RCC 7860 (cell line): ENCODE data around the gene SLC66A3.

Experiments
- DNase-seq: peaks from one replicate; pipeline ENCODE4 v3.0.0-alpha.2; 2015; ENCODE audit warnings: low spot score
- FAIRE-seq: peaks from 2 replicates; lab custom pipeline; 2012; peaks lifted over from hg19 to GRCh38; lab: Jason Lieb, UNC

SLC66A3 gene

DNA sequence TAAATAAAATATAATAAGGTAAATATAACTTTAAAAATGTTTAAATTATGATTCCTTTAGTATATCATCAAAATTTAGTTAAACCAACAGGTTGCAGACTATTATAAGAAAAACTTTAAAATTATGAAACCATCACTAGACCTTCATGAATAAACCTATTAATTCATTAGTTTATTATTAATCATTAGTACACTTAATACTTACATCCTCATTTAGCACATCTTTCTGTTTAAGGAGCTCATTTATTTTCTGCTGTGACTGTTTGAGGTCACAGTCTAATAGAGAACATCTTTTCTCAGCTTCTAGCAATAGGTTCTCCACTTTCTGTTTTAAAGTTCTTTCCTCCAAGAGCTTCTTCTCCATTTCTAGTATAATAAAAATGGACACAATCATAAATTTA lies 52.8 kb downstream of the SLC66A3 start:
- DNase-seq (no peak), FAIRE-seq (no peak)

DNA sequence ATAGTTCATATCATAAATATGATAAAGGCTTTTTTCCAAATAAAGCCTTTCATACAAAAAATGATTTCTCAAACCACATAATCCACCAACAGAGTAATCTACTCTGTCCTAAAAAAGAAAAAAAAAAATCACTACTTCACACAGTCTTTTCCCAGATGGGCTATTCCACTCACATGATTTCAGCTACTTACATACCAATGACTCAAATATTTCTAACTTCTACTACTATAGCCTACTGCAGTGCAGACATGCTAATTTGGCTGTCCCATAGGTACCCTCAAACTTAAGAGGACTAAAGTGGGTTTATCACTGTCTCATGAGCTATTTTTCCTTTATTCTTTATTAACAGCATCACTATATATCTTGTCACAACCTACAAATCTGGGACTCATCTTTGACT lies 57.4 kb downstream of the SLC66A3 start:
- FAIRE-seq, result no peak
- no peak for DNase-seq

DNA sequence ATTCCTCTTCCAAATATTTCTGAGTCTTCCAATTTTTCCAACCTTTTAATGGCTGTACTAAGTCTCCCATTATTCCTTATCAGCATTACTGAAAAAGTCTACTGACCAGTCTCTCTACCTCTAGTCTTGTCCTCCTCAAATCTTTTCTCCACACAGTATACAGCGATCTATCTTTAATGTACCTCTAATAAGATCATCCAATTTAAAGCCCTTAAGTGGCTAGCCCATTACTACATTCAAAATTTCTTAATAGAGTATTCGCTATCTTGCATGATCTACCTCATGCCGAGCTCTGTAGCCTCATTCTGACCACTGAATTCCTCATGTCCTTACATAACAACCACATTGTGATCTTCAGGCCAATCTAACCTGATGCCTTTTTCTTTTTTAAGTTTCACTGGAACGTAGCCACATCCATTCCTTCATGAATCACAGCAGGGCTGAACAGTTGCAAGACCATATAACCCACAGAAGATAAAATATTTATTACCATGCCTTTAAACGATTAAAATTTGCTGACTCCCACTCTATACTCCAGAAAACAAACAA lies 57.9 kb downstream of the SLC66A3 start:
- no peak for DNase-seq
- FAIRE-seq, result no peak

DNA sequence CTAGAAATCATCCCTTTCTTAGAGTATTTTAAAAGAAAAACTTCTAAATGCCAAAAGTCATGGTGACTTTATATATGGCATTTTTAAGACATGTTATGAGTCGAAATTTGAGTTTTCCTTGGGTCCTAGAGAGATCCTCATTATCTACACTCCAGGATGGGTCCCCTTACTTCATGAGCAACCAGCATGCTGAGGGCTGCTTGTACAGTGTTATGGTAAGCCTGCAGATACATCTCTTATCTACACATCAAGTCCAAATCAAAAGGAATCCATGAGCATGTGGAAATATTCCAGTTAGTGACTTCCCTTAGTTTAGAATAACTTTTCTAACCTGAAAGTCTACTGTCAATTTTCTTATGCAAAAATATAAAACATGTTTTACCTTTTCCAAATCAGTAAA lies 58.7 kb downstream of the SLC66A3 start:
- DNase-seq, result no peak
- no peak for FAIRE-seq

DNA sequence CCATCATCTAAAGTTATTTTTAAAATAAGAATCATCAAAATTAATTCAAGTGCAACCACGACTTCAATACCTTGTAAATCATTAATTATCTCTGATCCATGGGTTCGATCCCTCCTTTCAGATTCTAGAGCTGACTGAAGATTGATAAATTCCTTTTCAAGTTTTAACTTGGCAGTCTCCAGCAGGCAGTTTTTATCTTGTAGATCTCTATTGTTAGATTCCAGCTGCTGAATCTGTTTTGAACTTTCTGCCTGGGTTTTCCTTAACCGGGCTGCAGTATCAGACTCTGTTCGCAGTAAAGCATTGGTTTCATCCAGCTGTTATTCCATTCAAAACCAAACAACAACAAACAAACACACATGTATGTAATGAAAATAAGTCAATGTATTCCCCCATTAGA lies 59.5 kb downstream of the SLC66A3 start:
- no peak for DNase-seq
- FAIRE-seq, result no peak

DNA sequence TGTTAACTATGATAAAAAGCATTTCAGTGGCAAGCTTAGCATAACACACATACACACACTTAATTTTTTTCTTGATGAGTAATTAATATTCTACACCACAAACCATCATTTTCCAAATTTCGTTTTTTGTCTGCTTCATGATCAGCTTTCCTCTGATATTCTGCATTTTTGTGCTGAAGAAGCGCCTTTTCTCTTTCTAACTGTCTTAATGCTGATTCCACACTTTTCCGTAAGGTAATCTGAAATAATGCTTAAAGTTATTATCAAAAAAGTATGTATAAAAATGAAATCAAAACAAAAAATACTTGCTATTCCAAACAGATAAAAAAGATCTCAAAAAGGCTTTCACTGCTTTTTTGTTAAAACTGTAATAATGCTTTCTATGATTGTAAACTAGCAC lies 60.1 kb downstream of the SLC66A3 start:
- DNase-seq (no peak), FAIRE-seq (no peak)

DNA sequence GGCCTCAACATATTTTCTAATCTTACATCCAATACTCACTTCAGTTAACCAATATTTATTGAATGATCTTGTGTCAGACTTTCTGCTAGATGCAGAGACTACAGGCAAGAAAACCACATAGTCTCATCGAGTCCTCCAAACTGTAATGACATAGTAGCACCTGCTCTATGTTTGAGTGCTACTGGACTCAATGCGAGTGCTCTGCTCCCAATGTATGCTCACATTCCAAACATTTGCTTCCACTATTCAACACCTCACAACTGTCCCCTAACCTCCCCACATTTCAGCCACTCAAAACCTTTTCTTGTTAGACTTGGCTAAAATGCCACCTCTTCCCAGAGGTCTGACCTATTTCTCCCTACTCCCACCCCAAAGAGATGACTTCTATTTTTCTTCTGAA lies 65.2 kb downstream of the SLC66A3 start:
- no peak for FAIRE-seq

DNA sequence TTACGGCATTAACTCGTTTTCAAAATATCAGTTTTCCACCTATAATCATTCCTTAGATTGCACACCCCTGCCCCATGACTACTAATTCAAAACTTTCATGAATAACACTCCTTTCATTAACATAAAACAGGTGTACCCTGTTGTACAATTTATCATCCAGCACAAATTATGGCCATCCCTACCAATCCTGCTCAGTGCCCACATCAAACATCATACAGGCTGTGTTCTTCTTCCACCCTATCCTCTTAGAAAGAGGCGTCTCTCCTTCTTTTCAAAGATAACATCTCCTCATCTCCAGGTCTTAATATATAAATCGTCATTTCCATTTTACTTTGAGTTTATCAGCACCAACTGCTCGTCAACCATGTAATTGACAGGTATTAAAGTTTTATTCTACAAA lies 67.6 kb downstream of the SLC66A3 start:
- FAIRE-seq (no peak), DNase-seq (no peak)

More for the DNA sequence above, 65.2 kb downstream of the SLC66A3 start:
- no peak for DNase-seq

DNA sequence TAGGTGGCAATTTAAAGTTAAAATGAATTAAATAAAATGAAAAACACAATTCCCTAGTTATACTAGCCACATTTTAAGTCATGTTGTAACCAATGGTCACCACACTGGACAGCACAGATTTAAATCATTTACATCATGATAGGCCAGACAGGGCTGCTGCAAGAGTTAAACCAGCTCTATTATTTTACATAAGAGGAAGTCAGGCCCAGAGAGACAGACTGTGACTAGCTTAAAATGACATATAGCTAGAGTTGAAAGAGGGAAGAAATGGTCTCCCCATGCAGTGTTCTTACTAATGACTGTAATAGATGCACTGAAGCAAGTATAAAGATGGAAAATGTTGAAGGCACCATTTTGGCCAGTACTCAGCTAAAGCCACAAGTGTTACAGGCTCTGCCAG lies 69.6 kb downstream of the SLC66A3 start:
- DNase-seq, result no peak
- no peak for FAIRE-seq

DNA sequence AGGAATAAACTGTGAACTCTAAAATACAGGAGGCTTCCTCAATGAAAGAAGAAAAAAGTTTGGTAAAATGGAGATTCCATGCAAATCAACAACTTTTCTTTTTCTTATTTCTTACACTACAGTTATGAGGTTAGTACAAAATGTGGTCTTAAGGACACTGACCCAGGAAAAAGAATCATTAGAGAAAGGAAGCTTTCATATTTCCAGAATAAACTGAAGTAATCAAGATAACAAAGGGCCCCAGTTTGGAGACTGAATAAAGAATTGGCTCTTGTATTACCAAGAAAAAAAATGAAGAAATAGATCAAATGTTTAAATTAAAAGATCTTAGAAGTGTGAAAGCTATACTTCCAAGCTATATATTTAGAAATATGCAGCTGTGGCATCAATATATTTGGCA lies 72.3 kb downstream of the SLC66A3 start:
- DNase-seq (no peak), FAIRE-seq (no peak)
